Measurements from ENCODE around the gene FBLL1. TPM values are rescaled to one million over a fixed set of nuclear protein-coding genes. Genes with fewer than 3 reads are reported as not detected.
"Not testable (repeated sequence)": the region's sequence is repeated elsewhere in the genome, so short reads cannot be mapped to it uniquely, and the experiment has no call there.

Gene FBLL1
- polyA plus RNA-seq, 3 donors: 0.49 to 1.1 (median 0.90) TPM

DNA sequence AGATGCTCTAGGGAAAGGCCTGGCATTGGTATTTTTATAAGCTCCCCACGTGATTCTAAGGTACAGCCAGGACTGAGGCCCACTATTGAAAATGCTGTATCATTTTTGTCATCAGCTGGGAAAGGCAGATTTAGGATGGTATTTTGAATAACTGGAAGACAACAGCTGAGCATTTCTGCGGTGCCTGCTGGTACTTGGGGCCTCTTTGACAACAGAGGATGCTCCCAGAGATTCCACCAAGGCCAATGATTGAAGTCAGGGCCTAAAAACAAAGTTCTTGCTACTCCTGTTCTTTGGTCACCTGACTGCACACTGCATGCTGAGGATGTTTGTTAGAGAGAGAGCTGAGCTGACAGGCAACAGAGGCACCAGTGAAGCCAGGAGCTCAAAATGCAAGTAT is 8.1 kb downstream of the FBLL1 start:
- no peak for DNase-seq

DNA sequence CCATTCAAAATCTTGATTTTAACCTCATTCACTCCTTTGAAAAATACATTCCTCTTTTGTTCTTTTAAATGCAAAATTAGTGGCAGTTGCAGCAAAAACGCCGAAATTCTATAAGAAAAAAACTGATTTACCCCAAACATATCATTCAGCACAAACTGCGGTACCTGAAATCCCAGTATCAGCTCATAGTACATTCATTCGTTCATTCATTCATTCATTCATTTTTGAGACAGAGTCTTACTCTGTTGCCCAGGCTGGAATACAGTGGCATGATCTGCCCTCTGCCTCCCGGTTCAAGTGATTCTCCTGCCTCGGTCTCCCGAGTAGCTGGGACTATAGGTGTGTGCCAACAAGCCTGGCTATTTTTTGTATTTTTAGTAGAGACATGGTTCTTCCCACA is 20.4 kb downstream of the FBLL1 start:
- no peak for DNase-seq

DNA sequence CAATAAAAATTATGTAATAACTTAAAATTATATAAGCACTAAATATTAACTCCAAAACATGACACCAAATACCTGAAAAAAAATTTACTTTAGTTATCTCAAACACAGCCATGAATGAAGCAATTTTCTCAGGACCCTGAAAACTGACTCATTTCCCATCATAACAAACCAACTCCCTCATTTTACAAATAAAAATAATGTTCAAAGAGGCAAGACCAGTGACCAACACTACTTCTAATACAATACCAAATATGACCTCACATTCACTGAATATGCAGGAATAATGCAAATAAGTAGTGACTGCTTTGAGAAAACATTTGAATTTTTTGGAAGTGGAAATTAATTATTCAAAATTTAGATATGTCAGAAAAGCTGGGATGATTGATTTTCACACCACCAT is 21.6 kb downstream of the FBLL1 start:
- DNase-seq: no peak

DNA sequence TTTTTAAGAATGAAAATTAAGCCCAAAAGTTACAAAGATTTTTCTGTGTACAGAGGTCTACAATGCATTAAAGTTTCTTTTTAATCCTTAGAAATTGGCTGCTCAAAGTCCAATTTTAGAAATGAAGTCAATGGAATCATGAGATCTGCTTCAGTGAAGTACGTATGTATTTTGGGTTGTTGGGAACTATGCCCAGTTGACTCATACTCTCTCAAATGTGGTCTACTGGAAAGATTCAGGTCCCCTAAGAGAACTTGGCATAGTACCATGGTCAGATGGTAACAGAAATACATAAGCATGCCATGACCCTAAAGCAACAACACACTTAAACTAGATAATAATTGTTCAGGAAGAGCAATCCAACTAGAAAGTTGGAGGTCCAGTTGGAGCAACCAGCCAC is 23.0 kb downstream of the FBLL1 start:
- DNase-seq: no peak

DNA sequence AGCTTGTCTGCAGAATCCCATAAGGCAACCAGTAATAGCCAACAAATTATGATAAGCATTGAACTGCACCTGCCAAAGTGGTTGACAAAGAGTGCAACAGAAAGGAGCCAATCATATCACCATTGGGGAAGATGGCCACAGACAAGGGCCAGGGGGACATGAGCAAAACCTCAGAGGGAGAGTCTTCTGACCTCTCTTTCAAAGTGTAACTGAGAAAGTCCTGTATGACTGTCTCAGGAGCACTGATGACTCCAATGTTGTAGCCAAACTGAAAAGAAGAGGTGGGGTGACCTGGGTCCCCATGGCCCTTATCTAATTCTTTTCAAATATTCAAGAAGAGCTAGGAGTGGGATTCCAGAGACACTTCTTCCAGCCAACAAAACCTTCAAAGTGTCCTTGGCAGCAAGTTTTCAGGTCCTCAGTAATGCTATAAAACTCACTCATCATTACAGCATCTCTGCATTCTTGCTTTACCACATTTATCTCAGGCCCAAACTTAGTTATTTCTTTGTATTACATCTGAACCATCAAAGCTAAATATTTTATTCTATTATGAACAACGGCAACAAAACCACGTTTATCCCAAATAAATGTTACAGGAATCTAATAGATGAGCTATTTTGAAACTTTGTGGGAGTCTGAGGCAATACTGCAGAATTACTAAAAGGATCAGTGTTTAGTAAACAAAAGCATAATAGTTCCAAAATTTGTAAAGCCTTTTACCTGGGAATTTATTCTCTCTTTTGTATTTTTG is 24.4 kb downstream of the FBLL1 start:
- DNase-seq: no peak

DNA sequence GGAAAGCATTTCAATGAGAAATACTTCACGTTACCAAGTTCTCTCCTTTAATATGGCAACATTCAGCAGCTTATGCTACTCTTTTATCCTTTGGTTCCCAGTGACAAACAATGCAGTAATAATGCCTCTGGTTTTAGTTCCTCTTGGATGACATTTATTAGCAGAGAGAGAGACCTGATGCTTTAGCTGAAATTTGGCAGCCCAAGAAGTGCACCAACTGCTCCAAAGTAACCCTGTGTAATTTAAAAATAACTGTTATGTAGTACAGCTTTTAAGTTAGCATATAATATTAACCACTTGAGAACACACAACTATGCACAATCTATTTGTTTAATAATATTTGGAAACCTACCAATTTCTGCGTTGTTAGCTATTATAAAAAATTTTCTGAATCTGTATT is 28.3 kb downstream of the FBLL1 start:
- no peak for DNase-seq

DNA sequence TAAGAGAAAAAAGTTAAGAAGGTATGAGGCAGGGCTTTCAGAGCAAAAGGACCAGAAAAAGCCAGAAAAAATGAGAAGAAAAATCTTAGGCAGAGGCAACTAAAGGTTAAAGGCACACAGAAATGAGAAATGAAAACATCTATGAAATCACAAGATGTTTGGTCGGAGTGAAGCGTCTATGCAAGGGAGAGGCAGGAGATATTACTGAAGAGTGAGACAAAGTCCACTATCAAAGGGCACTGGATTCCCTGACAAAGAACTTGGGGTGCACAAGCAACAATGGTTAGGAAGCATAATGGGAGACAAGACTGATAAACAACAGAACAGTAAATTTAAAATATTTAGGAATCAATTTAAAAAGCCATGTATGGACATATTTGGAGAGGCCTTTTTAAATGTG is 33.2 kb downstream of the FBLL1 start:
- DNase-seq: no peak

DNA sequence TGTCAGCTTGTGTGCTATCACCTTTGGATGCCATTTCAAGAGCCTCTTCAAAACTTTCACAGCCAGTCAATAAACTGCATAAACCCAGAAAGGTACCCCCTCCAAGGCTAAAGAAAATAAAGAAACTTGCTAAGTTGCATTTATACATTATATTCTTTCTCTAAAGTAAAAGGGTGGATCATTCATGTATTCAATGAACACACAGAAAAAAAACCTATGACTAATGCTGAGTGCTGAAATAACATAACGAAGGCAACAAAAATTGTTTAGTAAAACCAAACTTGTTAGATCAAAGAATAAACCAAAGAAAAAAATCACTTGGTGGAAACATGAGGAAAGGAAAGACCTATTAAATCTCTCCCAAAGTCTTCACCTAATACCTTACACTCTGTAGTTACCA is 34.9 kb downstream of the FBLL1 start:
- DNase-seq: no peak

DNA sequence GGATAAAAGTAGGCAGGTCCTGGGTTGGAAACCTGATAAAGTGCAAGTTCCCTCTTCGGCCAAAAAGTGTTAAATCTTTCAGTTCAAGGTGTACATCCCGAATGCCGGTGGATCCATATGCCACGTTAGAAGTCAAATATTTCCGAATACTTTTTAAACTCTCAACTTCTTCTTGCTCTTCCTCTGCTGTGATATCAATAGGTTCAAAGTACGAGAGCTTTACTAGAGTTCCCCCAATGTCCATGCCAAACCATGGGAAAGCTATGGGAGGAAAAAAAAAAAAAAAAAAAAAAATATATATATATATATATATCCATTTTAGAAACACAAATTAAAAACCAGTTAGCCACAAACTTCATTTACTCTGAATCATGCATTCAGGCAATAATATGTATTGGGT is 39.6 kb downstream of the FBLL1 start:
- no peak for DNase-seq

DNA sequence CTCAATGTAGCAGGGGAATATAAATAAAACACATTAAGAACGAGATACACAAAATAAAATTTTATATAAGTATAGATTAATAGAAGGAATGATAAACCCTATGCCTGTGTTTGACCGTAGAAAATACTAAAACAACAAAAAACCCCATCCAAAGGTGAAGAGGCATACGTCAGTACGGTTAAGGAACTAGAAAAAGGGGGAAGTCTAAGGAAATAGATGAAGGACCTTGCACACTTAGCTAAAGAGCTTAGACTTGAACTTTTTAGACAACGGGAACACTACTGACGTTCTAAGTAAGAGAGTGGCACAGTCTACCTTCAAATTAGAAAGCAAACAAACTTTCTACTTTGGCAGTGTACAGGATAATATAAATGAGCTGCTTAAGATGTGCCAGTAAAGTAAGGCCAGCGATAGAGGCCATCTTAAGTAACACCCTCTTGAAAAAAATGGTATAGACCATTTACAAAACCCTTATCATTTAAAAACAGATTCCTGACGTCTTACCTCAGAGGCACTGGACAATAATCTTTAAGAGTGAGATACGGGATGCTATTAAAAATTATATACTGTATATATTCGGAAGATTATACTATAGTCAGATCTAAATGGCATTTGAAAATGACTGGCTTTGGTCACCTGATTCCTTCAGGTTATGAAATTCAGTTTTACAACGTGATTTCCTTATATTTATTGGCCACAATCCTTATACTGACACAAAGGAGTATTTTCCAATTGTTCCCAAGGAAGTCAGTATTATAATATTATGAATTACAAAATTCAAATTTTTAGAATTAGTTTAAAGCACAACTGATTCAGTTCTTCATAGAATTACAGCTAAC is 41.6 kb downstream of the FBLL1 start:
- no peak for DNase-seq

DNA sequence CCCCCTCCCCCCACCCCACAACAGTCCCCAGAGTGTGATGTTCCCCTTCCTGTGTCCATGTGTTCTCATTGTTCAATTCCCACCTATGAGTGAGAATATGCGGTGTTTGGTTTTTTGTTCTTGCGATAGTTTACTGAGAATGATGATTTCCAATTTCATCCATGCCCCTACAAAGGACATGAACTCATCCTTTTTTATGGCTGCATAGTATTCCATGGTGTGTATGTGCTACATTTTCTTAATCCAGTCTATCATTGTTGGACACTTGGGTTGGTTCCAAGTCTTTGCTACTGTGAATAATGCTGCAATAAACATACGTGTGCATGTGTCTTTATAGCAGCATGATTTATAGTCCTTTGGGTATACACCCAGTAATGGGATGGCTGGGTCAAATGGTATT is 44.6 kb downstream of the FBLL1 start:
- not testable (repeated sequence) for DNase-seq

DNA sequence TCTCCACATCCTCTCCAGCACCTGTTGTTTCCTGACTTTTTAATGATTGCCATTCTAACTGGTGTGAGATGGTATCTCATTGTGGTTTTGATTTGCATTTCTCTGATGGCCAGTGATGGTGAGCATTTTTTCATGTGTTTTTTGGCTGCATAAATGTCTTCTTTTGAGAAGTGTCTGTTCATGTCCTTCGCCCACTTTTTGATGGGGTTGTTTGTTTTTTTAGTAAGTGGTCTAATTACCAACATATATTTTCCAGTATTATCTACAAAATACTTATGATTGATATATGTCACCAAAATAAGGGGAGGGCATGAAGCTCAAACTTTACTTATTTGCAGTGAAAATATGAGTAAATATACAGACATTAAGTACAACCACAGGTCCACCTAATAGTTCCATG is 45.1 kb downstream of the FBLL1 start:
- DNase-seq: not testable (repeated sequence)

DNA sequence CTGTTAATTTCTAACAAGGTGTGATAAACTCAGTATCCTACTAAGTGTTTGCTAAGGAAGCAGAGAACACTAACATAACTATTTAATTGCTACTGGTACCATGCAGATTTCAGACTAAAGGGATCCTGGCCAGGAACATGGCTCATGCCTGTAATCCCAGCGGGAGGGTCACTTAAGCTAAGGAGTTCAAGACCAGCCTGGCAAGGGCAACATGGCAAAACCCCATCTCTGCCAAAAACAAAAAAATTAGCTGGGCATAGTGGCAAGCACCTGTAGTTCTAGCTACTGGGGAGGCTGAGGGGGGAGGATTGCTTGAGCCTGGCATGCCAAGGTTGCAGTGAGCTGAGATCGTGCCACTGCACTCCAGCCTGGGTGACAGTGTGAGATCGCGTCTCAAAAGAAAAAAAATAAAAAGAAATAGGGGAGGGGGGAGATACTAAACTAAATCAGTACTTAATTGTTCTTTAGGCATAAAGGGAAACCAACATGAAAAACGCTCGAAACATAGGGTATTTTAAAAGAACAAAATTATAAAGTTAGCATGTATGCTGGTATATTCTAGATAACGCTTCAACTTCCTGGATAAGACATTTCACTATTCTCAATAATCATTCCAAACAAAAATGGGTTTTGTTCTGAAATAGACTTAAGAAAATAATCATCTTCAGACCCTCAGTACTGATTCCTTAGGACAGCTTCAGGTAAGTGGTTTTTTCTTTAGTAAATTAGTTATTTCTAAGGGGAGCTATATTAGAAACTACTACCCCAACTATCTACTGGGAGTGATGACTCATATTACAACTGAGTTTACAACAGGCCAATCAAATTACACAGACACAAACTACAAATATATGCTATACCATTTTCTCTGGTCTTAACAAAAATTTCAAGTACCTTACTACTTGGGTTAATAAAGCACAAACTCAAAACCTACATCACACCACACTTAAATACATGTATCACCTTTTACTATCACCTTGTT is 46.6 kb downstream of the FBLL1 start:
- DNase-seq: no peak

DNA sequence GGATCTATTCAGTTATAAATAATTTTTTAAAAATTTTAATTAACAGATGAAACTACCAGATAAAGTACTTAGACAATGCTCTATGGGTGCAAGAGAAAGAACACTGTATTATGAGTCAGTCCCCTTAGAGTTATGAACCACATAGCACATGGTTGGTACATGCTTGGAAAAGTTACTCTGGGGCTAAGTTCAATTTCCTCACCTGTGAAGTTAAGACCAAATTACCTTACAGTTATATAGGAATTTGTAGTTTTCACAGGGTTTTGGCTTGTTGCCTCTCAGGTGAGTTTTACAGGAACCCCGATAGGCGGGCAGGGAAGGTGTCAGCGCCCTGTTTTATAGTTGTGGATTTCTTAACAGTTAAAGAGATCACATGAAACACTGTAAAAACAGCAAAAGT is 48.9 kb downstream of the FBLL1 start:
- no peak for DNase-seq

DNA sequence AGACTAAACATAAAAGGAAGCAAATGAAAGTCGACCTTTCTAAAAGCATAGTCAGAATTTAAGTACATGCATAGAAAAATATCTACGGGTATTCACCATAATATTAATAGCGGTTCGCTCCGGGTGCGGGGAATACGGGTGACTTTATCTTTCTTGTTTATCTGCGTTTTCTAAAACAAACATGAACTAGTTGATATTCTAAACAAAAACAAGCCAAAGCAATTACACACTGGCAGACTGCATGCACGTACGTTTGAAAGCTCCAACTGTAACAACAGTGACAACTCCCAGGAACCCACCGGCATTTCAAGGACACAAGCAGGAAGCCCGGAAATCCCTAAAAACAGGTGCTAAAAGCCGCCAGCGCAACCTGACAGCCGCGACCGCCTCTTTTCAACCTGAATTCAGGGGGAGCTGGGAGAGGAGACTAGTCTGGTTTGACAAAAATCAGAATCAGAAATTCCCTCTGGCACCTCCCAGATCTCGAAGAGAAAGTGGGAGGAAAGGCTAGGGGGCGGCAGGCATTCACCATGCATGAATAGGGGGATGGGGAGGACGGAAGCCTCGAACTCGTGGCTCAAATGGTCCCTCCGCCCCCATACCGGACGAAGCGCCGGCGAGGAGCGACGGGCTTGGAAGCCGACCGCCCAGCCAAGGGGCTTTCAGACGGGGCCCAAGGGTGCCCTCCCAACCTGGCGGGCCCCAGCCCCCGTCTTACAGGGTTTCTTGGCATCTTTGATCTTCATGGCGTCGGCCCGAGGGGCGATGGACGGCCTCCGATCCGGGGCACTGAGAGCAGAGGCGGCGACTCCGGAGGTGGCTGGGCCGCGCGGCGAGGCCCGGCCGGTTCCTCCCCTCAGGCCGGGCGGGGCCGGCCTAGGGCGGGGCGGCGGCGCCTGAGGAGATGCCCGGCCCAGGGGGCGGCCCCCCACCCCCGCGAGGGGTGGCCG is 49.7 kb downstream of the FBLL1 start, which contains the start of gene PANK3:
TSS of gene PANK3 (minus strand) at position 831 of the 950 bp plus-strand sequence. CDS start at position 746, 85 bp downstream.
- DNase-seq: no peak

DNA sequence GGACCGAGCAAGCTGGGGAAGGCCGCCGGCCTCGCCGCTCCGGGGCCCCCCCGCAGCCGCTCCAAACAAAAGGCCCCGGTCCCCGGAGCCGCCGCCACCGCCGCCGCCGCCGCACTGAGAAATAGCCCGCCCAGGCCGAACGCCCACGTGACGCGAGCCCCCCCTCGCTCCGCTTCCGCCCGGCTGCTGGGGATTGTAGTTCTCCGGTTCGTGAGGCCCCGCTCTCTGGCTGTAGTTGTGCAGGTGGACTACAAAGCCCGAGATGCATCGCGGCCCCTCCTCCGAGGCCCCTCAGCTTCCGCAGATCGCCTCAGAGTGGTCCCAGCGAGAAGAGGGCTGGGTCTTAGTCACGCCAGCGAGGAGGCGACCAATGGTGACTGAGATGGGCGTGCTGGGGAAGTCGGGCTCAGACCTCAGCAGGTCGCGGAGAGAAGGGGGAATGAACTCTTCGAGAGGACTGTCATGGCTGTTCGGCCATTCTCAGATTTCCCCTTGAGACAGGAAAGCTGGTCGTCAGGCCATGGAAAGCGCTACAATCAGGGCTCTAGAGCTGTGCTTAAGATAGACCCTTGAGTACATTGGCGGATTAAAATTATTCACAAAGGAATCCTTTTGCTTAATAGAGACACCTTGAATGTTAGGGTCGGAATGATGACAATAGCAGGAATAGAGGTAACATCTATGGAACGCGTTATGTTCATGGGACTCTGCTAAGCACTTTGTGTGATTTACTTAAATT is 50.6 kb downstream of the FBLL1 start:
- DNase-seq: peak; percentile 99

DNA sequence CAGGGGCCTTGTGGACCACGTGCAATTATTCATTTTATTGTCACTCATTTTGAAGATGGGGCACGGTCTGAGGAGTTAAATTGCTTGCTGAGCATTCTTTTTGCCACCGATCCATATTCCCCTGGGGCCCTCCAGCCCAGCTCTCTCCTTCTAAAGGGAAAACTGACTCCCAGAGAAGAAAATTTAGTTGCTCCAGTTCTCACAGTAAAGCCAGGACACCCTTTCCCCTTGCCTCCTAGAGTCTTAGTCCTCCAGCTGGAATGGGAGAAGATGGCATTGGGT is 51.1 kb downstream of the FBLL1 start:
- no peak for DNase-seq
